Activated gamma-delta T cell treated with Interleukin-2 at 50 U/mL for 16 hours (primary cell): ENCODE data around the gene JAM2.
A peak's percentile ranks its signal among the peaks of the same experiment; 100 is the strongest.
"Not testable (repeated sequence)": the region's sequence is repeated elsewhere in the genome, so short reads cannot be mapped to it uniquely, and the experiment has no call there.

Experiments
- DNase-seq: peaks from one replicate; pipeline ENCODE4 v3.0.0-alpha.2; 2020

The JAM2 gene, protein sequence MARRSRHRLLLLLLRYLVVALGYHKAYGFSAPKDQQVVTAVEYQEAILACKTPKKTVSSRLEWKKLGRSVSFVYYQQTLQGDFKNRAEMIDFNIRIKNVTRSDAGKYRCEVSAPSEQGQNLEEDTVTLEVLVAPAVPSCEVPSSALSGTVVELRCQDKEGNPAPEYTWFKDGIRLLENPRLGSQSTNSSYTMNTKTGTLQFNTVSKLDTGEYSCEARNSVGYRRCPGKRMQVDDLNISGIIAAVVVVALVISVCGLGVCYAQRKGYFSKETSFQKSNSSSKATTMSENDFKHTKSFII

DNA sequence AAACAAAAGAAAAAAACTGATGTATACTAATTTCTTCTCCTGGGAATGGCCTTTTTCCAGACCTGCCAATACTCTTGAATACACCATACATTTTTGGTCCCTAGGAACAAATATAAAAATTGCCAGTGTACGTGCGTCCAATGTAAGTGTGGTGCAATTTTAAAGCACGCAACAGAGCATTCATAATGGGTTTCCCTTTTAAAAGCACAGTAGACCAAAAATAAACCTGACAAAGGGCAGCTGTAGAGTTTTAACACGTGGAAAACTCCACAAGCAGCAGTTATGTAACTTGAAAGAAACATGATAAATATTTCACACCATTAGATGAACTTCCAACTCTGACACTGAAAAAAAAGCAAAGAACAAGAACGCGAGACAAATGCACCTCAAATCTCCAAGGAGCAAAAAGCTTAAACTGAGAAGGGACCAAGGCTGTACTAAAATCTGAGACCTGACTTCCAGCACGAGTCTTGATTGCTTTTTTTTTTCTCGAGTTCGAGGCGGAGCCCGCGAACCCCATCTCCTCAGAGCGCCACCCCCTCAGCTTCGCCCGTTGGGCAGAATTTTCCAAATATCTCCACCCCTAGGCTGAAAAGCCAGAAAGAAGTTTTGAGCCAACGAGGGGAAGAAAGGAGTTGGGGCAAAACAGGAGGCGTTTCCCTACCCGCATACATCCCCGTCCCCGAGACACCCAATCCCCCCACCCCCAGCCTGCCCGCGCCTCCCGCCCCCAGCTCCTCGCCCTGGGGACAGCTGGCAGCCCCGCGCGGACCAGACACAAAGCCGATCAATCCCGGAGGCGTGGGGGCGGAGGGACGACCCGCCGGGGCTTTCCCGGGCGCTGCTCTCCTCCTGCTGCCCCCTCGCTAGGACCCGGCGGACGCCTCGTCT lies at the start of gene JAM2:
JAM2 (plus strand) TSS at position 599 of the 891 bp plus-strand sequence. CDS start 564 bp downstream, outside the sequence.
- DNase-seq = peak; percentile 4

DNA sequence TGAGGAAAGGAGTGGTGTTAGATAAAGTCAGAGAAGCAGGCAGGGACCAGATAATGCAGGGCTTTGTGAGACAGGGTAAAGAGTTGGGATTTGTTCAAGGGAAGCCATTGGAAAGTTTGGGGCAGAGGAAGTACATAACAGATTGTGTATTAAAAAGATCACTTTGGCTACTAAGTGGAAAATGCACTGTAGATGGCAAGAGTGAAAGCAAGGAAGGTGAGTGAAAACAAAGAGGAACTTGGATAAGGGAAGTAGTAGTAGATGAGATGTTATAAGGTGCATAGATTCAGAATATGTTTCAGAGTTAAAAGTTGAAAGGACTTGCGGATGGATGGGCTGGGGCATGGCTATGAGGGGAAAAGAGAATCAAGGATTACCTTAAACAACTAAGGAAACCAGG lies 49.2 kb upstream of the JAM2 start:
- DNase-seq = no peak

DNA sequence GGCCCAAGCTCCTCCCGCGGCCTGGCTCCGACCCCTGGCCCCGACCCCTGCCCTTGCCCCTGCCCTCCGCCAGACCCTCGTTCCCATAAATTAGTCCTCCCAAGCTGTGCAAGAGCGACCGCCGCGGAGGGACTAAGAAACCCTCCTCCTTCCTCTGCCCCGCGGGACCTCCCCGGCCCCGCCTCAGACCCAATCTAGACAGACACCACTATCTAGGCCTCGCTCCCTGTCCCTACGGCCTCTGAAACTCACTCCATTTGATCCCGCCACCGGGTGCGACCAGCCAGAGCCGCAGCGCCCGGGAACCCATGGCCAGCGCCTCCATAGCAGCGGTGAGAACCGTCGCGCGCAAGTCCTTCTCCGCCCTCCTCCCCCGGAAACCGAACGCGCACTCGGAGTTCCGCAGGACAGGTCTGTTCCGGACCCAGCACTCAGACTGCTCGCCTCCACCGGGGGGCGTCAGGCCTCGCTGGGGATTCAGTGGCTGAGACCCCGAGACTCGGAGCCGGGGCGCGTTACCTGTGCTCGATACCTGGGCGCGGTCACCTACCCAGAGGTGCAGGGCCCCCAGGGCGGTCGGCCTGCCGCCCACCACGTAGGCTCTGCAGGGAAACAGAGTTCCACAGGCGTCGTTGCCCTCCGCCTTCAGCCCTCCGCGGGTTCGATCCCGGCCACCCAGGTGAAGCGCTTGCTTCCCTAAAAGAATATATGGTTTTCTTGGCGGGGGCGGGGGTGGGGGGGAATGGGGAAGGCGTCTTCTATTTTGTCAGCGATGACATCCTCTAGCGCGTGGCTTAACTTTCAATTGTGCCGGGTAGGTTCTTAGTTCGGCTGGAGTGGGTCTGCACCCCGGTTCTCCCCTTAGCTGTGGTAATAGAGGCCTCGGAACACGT lies 31.7 kb upstream of the JAM2 start, which contains the start of gene MRPL39:
MRPL39 (minus strand) TSS at position 331 of the 893 bp plus-strand sequence; CDS start at position 325, 6 bp downstream.
- peak; percentile 83 for DNase-seq

DNA sequence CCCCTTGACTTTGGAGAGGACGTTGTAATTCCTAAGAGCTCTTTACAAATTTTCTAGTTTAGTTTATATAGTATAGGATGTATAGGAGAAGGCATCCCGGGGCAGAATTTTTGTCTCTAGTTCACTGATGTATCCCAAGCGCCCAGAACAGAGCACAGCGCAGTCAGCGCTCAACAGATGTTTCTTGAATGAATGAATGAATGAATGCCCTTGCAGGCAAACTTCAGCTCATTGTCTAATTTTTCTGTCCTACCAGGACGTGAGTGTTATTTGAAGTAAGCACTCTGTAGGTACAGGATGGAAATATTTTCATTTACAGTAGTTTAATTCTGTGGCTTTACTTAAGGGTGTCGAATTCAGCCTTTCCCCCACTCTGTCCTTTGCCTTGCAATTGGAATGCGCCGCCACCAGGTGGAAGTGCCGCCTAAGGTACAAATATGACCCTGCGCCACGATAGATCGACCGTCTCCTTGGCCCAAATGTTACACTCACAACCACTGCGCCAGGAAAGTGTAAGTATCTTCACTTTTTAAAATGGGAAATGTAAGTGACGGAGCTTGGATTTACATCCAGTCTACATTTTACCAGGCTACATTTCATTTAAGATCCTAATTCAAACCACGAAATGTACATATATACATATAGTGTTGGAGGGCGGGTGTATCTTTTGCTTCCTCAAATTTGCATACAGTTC lies 30.9 kb upstream of the JAM2 start:
- DNase-seq = peak; percentile 70

DNA sequence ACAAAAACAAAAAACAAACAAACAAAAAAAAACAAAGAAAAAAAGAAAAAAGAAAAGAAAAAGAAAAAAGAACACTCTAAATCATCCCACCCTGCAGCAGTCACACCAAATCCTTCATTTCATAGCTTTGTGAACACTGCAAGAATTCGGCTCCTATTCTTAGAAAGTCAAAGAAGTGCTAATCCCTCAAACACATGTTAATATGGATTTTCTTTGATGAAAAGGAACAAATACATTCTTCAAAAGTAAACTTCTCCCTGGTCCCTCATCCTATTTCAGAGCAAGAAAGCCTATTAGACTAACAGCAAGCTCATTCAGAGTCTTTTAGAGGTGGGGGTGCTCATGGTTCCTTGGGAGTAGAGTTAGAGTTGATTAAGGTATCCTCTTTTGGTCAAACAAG lies 24.6 kb upstream of the JAM2 start:
- DNase-seq = no peak

DNA sequence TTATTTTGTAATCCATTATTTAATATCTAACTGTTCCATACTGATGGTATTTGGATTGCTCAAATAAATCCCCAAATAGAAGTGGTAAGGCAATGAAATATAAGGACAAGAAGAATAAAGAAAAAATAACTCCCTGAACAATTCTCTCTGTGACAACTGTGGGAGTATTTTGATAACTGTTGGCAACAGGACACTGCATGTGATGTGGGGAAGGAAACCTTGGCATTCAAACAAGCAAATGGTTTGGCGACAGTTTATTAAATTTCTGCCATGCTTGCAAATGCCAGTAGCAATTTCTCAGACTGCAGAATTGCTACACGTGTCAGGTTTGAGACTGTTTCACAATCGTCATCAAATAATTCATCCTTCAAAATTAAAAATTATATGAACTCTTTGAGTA lies 23.2 kb upstream of the JAM2 start:
- DNase-seq = no peak

DNA sequence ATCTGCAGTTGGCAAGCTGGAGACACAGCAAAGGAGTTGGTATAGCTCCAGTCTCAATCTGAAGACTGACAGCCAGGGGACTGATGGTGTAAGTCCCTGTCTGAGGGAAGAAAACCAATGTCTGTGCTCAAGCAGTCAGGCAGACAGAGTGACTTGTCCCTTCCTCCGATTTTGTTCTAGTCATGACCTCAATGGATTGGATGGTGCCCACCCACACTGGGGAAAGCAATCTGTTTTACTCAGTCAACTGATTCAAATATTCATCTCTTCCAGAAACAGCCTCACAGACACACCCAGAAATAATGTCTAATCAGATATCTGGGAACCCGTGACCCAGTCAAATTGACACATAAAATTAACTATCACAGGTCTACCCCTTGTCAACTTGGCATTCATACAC lies 19.9 kb upstream of the JAM2 start:
- no peak for DNase-seq

DNA sequence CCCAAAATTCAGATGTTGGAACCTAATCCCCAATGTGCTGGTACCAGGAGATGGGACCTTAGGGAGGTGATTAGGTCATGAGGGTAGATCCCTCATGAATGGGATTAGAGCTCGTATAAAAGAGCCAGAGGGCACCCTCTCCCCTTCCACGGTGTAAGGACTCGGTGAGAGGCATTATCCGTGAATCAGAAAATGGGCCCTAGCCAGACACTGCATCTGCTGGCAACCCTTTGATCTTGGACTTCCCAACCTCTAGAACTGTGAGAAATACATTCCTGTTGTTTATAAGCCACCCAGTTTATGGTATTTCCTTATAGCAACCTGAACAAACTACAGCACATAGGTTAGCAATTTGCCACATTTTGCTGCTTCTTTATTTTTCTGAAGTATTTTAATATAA lies 14.5 kb upstream of the JAM2 start:
- DNase-seq = no peak

DNA sequence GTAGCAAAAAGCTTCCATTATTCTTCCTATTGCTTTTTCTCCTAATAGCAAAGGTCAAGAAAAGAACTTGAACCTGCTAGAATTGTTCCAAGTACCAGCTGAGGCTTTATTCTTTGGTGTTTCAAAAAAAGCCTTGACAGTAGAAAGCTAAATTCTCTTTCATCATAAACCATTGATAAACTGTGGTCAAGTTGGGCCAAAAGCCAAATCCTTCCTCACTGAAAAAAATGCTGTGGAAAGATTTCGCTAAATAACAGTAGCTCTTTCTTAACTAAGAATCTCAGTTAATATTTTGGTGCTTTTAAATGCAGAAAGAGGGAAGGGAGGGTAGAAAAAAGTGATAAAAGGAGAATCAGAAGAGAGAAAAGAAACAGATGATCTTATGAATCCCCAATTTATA lies 14.0 kb upstream of the JAM2 start:
- no peak for DNase-seq

DNA sequence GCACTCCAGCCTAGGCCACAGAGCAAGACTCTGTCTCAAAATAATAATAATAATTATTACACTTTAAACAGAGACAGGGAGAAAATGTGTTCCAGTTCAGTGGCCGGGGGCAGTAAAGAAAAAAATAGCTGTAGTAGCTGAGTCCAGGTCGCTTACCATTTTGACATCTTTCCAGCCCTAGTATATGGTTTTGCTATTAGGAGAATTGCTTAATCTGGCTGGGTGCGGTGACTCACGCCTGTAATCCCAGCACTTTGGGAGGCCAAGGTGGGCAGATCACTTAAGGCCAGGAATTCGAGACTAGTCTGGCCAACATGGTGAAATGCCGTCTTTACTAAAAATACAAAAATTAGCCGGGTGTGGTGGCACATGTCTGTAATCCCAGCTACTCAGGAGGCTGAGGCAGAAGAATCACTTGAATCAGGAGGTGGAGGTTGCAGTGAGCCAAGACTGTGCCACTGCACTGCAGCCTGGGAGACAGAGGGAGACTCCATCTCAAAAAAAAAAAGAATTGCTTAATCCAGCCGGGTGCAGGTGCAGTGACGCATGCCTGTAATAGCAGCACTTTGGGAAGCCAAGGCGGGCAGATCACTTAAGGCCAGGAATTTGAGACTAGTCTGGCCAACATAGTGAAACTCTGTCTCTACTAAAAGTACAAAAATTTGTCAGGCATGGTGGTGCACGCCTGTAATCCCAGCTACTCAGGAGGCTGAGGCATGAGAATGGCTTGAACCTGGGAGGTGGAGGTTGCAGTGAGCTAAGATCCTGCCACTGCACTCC lies 13.1 kb upstream of the JAM2 start:
- DNase-seq = not testable (repeated sequence)

DNA sequence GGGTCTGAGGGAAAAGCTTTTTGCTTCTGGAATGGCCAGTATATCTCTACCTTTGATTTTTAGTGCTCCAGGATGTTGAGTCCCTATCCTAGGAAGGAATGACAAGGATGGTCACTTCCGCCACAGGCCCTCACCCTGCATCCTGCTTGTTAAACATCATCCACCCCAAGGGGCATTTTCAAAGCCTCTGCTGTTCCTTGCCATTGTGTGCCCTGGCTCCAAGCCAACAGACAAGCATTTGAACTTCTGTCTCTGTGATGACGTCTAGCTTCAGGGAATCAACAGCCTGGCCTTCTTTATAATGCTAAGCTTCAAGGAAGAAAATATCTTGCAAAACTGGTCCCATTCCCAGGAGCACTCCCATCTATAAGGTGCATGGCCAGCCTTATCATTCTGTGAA lies 12.3 kb upstream of the JAM2 start:
- DNase-seq = no peak

DNA sequence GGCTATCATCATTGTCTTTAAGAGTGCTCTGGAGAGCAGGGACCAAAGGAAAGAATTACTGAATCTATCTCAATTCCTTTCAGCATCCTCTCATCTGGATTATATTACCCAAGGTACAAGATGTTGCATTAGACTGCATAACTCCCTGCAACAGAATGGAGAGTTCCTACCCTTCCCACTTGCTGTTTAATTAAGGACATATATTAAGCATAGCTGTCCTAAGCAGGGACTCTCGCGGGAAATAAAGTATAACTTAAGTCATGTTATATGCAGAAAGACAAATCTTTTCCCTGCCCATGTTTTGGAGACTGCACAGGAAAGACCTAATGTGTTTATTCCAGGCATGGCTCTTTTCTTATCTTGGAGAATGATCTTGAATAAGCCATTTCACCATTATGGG lies 6.8 kb upstream of the JAM2 start:
- no peak for DNase-seq

DNA sequence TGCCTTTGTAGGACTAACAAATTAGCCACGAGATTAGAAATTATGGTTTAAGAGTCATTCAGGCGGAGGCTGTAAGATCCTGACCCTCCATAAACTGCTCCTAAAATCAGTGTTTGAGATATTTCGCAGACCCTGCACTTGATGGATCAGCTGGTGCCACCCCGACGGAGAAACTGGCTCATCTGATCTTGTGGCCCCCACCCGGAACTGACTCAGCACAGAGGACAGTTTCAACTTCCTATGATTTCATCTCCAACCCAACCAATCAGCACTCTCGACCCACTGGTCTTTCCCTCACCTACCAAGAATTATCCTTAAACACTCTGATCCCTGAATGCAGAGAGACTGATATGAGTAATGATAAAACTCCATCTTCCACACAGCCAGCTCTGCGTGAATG lies 3.7 kb upstream of the JAM2 start:
- no peak for DNase-seq

DNA sequence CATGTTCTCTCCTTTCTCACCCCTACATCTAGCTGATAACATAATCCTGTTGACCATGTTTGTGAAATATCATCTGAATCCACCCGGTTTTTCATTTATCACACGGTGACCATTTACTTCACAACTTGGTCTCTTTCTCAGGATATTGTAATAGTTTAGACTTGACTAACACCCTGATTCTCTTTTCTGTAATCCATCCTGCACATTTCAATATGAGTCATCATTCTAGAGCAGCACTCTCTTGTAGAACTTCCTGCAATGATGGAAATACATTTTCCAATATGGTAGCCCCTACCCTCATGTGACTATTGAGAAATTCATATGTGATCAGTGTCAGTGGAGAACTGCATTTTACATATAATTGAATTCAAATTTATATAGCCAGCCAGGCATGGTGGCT lies 2.3 kb upstream of the JAM2 start:
- DNase-seq = no peak

DNA sequence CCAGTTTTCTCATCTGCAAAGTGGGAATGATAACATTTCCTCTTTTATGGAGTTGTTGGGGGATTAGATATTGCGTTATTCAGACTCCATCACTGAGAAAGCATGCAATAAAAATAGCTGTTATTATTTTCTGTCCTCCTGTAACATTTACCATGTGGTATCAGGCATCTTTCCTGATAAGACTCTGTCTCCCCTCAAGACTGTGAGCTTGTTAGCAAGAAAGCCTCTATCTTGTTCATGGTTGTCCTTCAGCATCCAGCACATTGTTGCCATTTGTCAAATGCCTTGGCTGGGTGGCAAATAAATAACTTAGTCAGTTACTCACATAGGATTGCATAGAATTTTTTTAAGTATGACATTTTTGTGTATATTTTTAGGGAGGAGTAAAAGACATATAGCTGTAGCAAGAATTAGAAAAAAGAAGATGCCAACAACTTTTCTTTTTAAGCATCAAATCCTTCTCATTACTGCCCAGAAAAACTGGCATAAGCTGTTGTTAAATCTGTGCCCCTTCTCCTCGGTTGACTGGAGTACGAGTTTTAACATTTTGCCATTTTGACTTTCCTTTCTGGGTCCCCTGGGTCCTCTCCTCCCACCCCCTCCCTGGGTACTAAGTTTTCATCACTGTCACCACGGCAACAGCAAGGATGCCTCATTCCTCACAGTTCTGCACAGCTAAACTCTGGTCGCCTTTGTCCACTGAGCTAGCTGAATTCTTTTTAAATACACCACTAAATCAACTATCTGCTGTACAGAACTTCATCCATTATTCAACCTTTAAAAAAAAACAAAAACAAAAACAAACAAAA lies 1.0 kb upstream of the JAM2 start:
- no peak for DNase-seq

DNA sequence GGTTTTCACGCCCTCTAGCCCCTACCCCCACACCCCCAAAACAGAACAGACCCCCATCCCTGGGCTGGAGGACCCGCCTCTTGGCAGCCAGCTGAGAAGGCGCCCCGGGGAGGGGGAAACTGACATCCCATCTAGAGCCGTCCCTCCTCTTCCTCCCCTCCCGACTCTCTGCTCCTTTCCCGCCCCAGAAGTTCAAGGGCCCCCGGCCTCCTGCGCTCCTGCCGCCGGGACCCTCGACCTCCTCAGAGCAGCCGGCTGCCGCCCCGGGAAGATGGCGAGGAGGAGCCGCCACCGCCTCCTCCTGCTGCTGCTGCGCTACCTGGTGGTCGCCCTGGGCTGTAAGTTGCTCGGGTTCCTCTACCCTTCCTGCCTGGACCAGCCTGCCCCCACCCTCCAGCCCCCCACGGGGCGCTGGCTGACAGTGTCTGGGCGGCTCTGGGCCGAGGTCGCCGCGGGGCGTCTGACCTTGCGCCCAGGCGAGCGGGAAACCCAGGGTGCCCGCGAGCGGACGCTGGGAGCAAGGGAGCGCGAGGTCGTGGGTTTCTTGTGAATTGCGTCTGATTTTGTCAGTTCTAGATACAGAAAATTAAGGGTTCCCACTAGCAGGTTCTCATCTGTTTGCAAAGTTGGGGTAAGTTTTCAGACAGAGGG lies 618 bp downstream of the JAM2 start:
- DNase-seq = peak; percentile 30

DNA sequence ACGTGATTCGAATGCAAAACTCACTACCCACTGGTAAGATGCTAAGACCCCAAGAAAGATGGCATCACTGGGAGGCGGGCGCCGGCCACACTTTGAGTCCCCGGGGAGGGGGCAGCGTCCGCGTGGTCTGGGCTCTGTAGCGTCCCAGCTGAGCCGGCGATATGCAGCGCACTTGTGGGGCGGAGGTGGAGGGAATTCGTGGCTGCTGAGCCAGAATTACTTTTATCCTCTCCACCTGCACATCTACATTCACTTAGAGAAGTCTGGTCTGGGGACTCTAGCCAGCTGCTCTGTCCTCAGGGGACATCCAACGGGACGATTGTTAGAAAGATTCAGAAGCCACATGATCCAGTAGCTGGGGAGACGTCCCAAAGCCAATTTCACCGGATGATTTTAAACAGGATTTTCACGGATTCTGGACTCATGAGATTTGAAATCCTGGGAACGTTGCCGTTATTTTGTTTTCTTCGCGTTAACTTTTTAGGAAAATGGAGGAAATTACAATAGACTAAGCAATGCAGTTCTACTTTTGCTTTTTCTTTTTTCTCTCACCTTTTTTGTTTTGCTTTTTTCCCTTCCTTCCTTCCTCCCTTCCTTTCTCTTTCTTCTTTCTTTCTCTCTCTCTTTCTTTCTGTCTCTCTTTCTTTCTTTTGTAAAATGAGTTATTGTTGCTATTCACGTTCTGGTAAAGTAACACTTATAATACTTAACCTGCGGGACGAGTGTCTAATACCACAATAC lies 1.3 kb downstream of the JAM2 start:
- DNase-seq = no peak

DNA sequence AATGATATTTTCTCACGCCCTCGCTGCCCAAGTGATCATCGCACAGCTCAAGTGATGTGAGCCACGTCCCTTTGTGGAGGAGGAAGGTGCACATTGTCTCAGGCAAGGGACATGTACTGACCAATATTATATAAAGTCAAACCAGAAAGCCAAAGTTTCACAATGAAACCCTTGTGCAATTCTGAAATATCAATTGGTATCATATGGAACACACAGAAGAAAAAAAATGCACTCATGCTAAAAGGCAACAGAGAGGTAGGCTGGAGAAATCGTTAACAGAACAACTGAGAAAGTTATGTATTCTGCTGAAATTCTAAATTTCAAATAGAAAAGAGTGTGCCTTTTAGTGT lies 1.9 kb downstream of the JAM2 start:
- DNase-seq = no peak

DNA sequence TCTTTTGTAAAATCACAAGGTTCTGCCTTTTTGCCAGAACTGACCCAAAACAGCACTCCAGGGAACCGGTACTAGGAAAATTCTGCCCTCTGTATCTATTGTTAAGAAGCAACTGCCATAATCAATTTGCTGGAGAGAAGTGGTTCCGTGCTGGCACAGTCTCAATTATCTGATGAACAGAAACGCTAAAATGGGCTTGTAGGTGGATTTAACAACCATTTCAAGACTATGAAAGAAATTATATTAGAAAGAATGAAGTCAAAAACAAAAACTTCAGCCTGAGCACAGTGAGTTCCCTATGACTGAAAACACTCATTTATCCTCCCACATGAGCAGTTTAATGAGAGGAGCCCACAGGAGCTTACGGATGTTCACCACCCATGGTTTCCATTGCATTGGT lies 4.4 kb downstream of the JAM2 start:
- DNase-seq = no peak

DNA sequence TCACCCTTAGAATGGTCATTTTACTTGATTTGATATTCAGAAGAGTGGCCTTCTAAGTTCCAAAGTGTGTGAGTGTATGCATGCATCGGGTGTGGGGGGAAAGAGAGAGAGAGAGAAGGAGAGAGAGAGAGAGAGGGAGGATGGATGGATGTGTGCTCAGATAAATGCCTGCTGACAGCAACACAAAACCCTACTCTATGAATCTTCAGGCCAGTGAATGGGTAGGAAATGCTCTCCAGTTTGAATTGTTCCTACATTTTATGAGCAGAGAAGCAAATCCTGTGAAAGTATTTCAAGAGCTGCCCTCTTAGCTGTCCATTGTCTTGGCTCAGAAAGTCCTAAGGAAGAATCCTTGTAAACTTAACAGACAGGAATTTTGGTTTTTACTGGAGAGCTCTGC lies 7.4 kb downstream of the JAM2 start:
- no peak for DNase-seq
